HEK293 (cell line): Measurements from ENCODE around the gene B4GALT1.

Experiments
- CTCF ChIA-PET: fragments of 350-600 bp; formaldehyde crosslinking; extraction: SDS; loops from one replicate; lab custom pipeline; 2021; ENCODE audit warnings: antibody characterized with exemption; lab: Yijun Ruan, JAX
- POLR2A ChIA-PET: fragments of 300-600 bp; formaldehyde crosslinking; extraction: SDS; loops from one replicate; lab custom pipeline; 2020; ENCODE audit warnings: antibody characterized with exemption, inconsistent platforms; lab: Yijun Ruan, JAX
- H3K27ac ChIP-seq: fragments of 200-500 bp; sonication (Bioruptor generic); 2 replicates; pipeline ENCODE4 v1.5.1; 2014; ENCODE audit warnings: low read depth, low read length, control low read depth, inconsistent platforms; ENCODE audit errors: extremely low read depth
- H3K36me3 ChIP-seq, 2 experiments: fragments of 200-500 bp in 1 of 2; sonication (Bioruptor generic) in 1 of 2; 1 replicate in 1 of 2; 2 replicates in 1 of 2; pipeline ENCODE4 v1.5.1; 2014 to 2017; ENCODE audit warnings: inconsistent platforms in 2 of 2, low read length in 2 of 2; ENCODE audit not compliant: control insufficient read depth in 2 of 2, insufficient read depth in 1 of 2
- H3K4me1 ChIP-seq: fragments of 200-500 bp; sonication (Bioruptor generic); 2 replicates; pipeline ENCODE4 v1.5.1; 2014; ENCODE audit warnings: mild to moderate bottlenecking, low read length, inconsistent platforms; ENCODE audit not compliant: control insufficient read depth, insufficient read depth
- H3K4me3 ChIP-seq: 2 replicates; pipeline ENCODE4 v1.5.1; 2011; ENCODE audit warnings: low read depth, mild to moderate bottlenecking, control low read depth, low read length, moderate library complexity
- H3K9me3 ChIP-seq: fragments of 200-500 bp; sonication (Bioruptor generic); 2 replicates; pipeline ENCODE4 v1.5.1; 2014; ENCODE audit warnings: low read depth, low read length, inconsistent platforms; ENCODE audit not compliant: control insufficient read depth, insufficient read depth
- ELK4 ChIP-seq: IDR thresholded peaks from 2 replicates; pipeline ENCODE4 v1.6.1; 2011; ENCODE audit warnings: mild to moderate bottlenecking, low read depth, low read length, borderline replicate concordance
- FEZF1 ChIP-seq: fragments of 450-650 bp; formaldehyde crosslinking; IDR thresholded peaks from 2 replicates; pipeline ENCODE4 v1.5.1; 2016; ENCODE audit warnings: missing biosample characterization, missing genetic modification characterization
- GLI2 ChIP-seq: fragments of 450-650 bp; formaldehyde crosslinking; IDR thresholded peaks from 2 replicates; pipeline ENCODE4; 2017; ENCODE audit warnings: missing biosample characterization, missing genetic modification characterization, low read depth, borderline replicate concordance
- REPIN1 ChIP-seq: fragments of 450-650 bp; formaldehyde crosslinking; IDR thresholded peaks from 2 replicates; pipeline ENCODE4 v1.5.1; 2017; ENCODE audit warnings: missing biosample characterization, missing genetic modification characterization, low read depth
- SCRT2 ChIP-seq: fragments of 450-650 bp; formaldehyde crosslinking; IDR thresholded peaks from 2 replicates; pipeline ENCODE4 v1.5.1; 2016; ENCODE audit warnings: missing biosample characterization, missing genetic modification characterization
- SP7 ChIP-seq: fragments of 450-650 bp; formaldehyde crosslinking; IDR thresholded peaks from 2 replicates; pipeline ENCODE4 v1.5.1; 2016; ENCODE audit warnings: missing biosample characterization, missing genetic modification characterization
- TCF7L2 ChIP-seq: IDR thresholded peaks from 2 replicates; pipeline ENCODE4 v1.6.1; 2011; ENCODE audit warnings: low read depth, mild to moderate bottlenecking, inconsistent platforms, low read length, moderate library complexity, borderline replicate concordance
- ZBTB6 ChIP-seq: fragments of 450-650 bp; formaldehyde crosslinking; IDR thresholded peaks from 2 replicates; pipeline ENCODE4 v1.5.1; 2017; ENCODE audit warnings: missing biosample characterization, missing genetic modification characterization
- ZFP41 ChIP-seq: fragments of 450-650 bp; formaldehyde crosslinking; IDR thresholded peaks from 2 replicates; pipeline ENCODE4 v1.5.1; 2016; ENCODE audit warnings: missing biosample characterization, missing genetic modification characterization, borderline replicate concordance
- ZNF157 ChIP-seq: fragments of 450-650 bp; formaldehyde crosslinking; IDR thresholded peaks from 2 replicates; pipeline ENCODE4 v1.5.1; 2016; ENCODE audit warnings: missing biosample characterization, missing genetic modification characterization
- ZNF175 ChIP-seq: fragments of 450-650 bp; formaldehyde crosslinking; IDR thresholded peaks from 2 replicates; pipeline ENCODE4 v1.5.1; 2016; ENCODE audit warnings: missing biosample characterization, missing genetic modification characterization
- ZNF211 ChIP-seq: fragments of 450-650 bp; formaldehyde crosslinking; IDR thresholded peaks from 2 replicates; pipeline ENCODE4 v1.5.1; 2016; ENCODE audit warnings: low read depth, missing biosample characterization, missing genetic modification characterization
- ZNF221 ChIP-seq: fragments of 450-650 bp; formaldehyde crosslinking; IDR thresholded peaks from 2 replicates; pipeline ENCODE4 v1.5.1; 2017; ENCODE audit warnings: missing biosample characterization, missing genetic modification characterization, borderline replicate concordance
- ZNF324 ChIP-seq: fragments of 450-650 bp; formaldehyde crosslinking; IDR thresholded peaks from 2 replicates; pipeline ENCODE4 v1.5.1; 2016; ENCODE audit warnings: missing biosample characterization, missing genetic modification characterization
- ZNF335 ChIP-seq: fragments of 450-650 bp; formaldehyde crosslinking; conservative IDR thresholded peaks from 2 replicates; pipeline ENCODE4 v1.5.1; 2016; ENCODE audit warnings: missing biosample characterization, missing genetic modification characterization
- ZNF394 ChIP-seq: fragments of 450-650 bp; formaldehyde crosslinking; IDR thresholded peaks from 2 replicates; pipeline ENCODE4 v1.5.1; 2016; ENCODE audit warnings: missing biosample characterization, missing genetic modification characterization, mild to moderate bottlenecking, moderate library complexity, borderline replicate concordance
- ZNF426 ChIP-seq: fragments of 450-650 bp; formaldehyde crosslinking; IDR thresholded peaks from 2 replicates; pipeline ENCODE4 v1.5.1; 2017; ENCODE audit warnings: missing biosample characterization, missing genetic modification characterization, mild to moderate bottlenecking, inconsistent platforms, moderate library complexity
- ZNF433 ChIP-seq: fragments of 450-650 bp; formaldehyde crosslinking; IDR thresholded peaks from 2 replicates; pipeline ENCODE4 v1.5.1; 2016; ENCODE audit warnings: missing biosample characterization, missing genetic modification characterization, low read depth
- ZNF513 ChIP-seq: fragments of 450-650 bp; IDR thresholded peaks from 2 replicates; pipeline ENCODE4 v1.5.1; 2018; ENCODE audit warnings: missing biosample characterization, missing genetic modification characterization
- ZNF555 ChIP-seq: fragments of 450-650 bp; formaldehyde crosslinking; conservative IDR thresholded peaks from 2 replicates; pipeline ENCODE4 v1.5.1; 2017; ENCODE audit warnings: missing biosample characterization, mild to moderate bottlenecking, missing genetic modification characterization, inconsistent platforms
- ZNF560 ChIP-seq: fragments of 450-650 bp; formaldehyde crosslinking; IDR thresholded peaks from 2 replicates; pipeline ENCODE4 v1.5.1; 2017; ENCODE audit warnings: missing biosample characterization, missing genetic modification characterization, borderline replicate concordance
- ZNF561 ChIP-seq: fragments of 450-650 bp; IDR thresholded peaks from 2 replicates; pipeline ENCODE4 v1.5.1; 2018; ENCODE audit warnings: missing biosample characterization, missing genetic modification characterization, borderline replicate concordance
- ZNF626 ChIP-seq: fragments of 450-650 bp; sonication (Bioruptor Pico); formaldehyde crosslinking; IDR thresholded peaks from 2 replicates; pipeline ENCODE4 v1.5.1; 2018; ENCODE audit warnings: missing biosample characterization, missing genetic modification characterization, inconsistent platforms
- ZNF664 ChIP-seq: fragments of 450-650 bp; formaldehyde crosslinking; IDR thresholded peaks from 2 replicates; pipeline ENCODE4 v1.5.1; 2016; ENCODE audit warnings: missing biosample characterization, missing genetic modification characterization
- ZNF704 ChIP-seq: fragments of 450-650 bp; formaldehyde crosslinking; IDR thresholded peaks from 2 replicates; pipeline ENCODE4 v1.5.1; 2016; ENCODE audit warnings: missing biosample characterization, missing genetic modification characterization
- ZNF768 ChIP-seq: fragments of 450-650 bp; formaldehyde crosslinking; IDR thresholded peaks from 2 replicates; pipeline ENCODE4 v1.5.1; 2018; ENCODE audit warnings: missing biosample characterization, mild to moderate bottlenecking, missing genetic modification characterization
- ZSCAN18 ChIP-seq: fragments of 450-650 bp; formaldehyde crosslinking; IDR thresholded peaks from 2 replicates; pipeline ENCODE4 v1.5.1; 2016; ENCODE audit warnings: missing biosample characterization, missing genetic modification characterization
- ZSCAN30 ChIP-seq: fragments of 450-650 bp; IDR thresholded peaks from 2 replicates; pipeline ENCODE4 v1.5.1; 2018; ENCODE audit warnings: missing biosample characterization, mild to moderate bottlenecking, missing genetic modification characterization, moderate library complexity

Gene B4GALT1

GRCh38 chr9:33123407-33124031 is 43.6 kb downstream of the B4GALT1 start:
- TF ChIP-seq ZSCAN18 (tag by site-specific recombination) (no peak), SP7 (no peak), ZNF513 (tag by site-specific recombination) (no peak), ZNF626 (tag by site-specific recombination) (no peak), ZNF175 (tag by site-specific recombination) (no peak), TCF7L2 (no peak), GLI2 (no peak), ZNF433 (tag by site-specific recombination) (no peak), REPIN1 (no peak), ZFP41 (tag by site-specific recombination) (no peak), FEZF1 (tag by site-specific recombination) (no peak), ZNF560 (tag by site-specific recombination) (no peak), ELK4 (no peak), ZNF324 (tag by site-specific recombination) (no peak), SCRT2 (tag by site-specific recombination) (no peak), ZNF664 (tag by site-specific recombination) (no peak)
- TF ChIP-seq, all 188 proteins: peak for 0
- H3K27ac ChIP-seq, result no peak overlapping the region
- no peak overlapping the region for H3K4me3 ChIP-seq
- POLR2A ChIA-PET, result no interaction called here
- H3K9me3 ChIP-seq, result no peaks in the 10 kb centered on the region
- no peaks in the 10 kb centered on the region for H3K4me1 ChIP-seq
- CTCF ChIA-PET, result no interaction called here
- peaks cover 0 to 36% of the 10 kb centered on the region in 2 experiments; a peak in 2 of 3 replicates for H3K36me3 ChIP-seq

- ChIA-PET CTCF (interaction anchor here (1.8 kb wide), 1 partner anchor 106 kb away, joined by 4 read pairs; no protein-coding TSS in a partner anchor), POLR2A (interaction anchor here (0.7 kb wide), 1 partner anchor 96 kb away, joined by 3 read pairs; the partner anchor contains the start of gene DNAJA1)
- no peak overlapping the region for H3K27ac ChIP-seq
- peaks cover 0 to 23% of the 10 kb centered on the region in 2 experiments; a peak in 2 of 3 replicates for H3K36me3 ChIP-seq
- no peaks in the 10 kb centered on the region for H3K4me1 ChIP-seq
- H3K4me3 ChIP-seq, result no peak overlapping the region
- H3K9me3 ChIP-seq, result no peaks in the 10 kb centered on the region
- no peak for TF ChIP-seq ZNF426 (tag by site-specific recombination)
- no peak for TF ChIP-seq ZBTB6
- TF ChIP-seq ZNF555 (tag by site-specific recombination), result no peak
- no peak for TF ChIP-seq REPIN1
- TF ChIP-seq ZNF221 (tag by site-specific recombination), result no peak
- no peak for TF ChIP-seq ZNF561 (tag by site-specific recombination)
- TF ChIP-seq ZSCAN18 (tag by site-specific recombination), result no peak
- TF ChIP-seq ZNF394, result no peak
- TF ChIP-seq ZNF157, result no peak
- TF ChIP-seq ZSCAN30 (tag by site-specific recombination), result no peak
- TF ChIP-seq ZNF704 (tag by site-specific recombination), result no peak
- no peak for TF ChIP-seq ZNF211 (tag by site-specific recombination)
- no peak for TF ChIP-seq ZNF335 (tag by site-specific recombination)
- TF ChIP-seq ZNF768 (tag by site-specific recombination), result no peak
Measured at GRCh38 chr9:33120620-33121019, 46.5 kb downstream of the B4GALT1 start.
